Stimulated activated CD8-positive, alpha-beta memory T cell treated with anti-CD3 and anti-CD28 coated beads, Interleukin-7, amount 100 ng/mL, for 1 hour (primary cell): ENCODE data around the gene GPR89B.
"Not testable (repeated sequence)": the region's sequence is repeated elsewhere in the genome, so short reads cannot be mapped to it uniquely, and the experiment has no call there.

ENCODE experiments used
- DNase-seq, 2 donors: peaks; one replicate each; pipeline ENCODE4 v3.0.0-alpha.2; 2020; ENCODE audit warnings: low read depth in 2 of 2

The GPR89B gene

DNA sequence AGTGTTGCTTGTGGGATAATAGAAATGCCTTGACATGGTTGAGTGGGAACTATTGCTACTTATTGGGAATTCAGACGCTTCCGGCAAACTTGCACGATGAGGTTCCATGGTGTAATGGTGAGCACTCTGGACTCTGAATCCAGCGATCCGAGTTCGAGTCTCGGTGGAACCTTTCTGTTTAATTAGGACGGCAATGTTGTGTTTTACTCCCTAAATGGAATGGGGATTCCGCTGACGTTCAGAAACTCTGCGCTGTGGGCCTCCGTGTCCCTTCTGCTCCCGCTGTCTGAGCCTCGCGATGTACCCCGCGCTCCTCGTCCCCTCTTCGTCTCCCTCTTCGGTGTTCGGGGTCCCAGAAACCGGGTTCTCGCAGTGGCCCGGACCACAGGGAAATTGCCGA, 104.5 kb downstream of the GPR89B start:
- DNase-seq: not testable (repeated sequence)

DNA sequence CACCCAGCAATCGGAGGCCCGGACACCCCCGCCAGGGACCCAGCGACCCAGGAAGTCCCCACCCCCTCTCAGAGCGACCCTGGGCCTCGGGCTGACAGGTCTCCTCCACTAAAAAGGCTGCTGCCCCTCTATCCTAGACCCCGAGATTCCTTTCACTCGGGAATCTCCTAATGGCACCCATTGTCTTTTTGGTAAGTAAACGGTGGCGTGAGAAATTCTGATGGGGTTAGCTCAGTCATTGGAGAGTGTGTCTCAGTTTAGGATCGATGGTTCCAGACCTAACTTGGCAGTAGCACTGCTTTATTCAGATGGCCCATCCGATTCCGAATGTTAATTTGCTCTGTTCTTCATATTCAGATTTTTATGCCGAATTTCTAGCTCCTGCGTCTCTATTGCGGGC, 104.9 kb downstream of the GPR89B start:
- not testable (repeated sequence) for DNase-seq

DNA sequence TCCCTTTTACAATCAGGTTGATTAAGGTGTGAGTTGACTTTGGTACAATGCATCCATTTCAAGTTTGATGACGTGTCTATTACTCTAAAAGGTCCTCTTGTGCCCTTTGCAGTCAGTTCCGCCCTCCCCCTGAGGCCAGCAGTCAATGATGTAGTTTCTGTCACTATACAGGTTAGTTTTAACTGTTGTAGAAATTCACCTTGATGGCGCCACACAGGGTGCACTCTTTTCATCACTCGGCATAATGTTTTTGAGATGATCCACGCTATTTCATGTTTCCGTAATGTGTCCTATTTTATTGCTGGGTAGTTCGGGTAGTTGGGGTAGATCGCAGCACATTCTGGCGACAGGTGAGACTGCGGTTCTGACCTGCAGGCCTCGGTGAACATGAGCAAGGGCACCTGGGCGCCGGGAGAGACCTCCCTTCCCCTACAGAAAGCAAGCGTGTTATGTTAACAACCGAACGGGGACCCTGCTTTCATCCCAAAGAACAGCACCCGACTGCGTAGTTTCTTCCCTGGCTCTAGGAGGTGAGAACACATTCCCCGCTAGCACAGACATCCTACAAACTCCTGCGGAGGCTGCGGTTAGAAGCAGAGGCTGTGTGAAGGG, 109.7 kb downstream of the GPR89B start:
- DNase-seq: not testable (repeated sequence)

DNA sequence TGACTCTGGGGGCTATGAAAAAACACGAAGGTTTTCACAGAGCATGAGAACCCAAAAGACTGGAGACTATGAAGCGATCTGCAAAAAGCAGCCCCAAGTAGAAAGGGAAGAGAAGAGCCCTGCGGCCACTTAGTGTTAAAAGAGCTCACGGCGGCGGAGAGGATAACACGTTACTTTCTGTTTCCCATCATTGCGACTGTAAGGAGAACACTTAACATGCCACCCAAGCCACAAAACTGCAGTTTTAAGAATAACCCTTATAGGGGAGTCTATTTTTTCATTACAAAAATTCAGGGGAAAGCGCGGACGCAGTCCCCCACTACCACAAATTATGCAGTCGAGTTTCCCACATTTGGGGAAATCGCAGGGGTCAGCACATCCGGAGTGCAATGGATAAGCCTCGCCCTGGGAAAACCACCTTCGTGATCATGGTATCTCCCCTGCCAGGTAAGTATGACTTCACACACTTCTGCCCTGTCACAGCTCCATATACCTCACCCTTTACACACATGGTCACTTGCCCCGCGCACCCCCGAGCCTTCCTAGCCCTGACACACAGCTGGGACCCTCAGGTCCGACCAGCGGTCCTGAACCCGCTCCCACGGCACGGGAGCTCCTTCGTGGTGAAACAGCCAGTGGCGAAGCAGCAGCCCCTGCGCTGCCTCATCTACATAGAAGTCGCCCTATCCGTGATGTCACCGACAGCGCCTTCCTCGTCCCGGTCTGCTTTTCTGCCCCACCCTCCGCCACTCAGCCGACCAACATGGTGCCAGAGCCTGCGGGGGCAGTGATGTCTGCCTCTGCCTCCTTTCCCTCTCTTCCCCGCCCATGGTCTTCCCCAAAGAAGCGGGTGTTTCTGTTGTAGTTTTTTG, 110.5 kb downstream of the GPR89B start:
- not testable (repeated sequence) for DNase-seq
